PFSK-1 (cell line): Measurements from ENCODE around the gene SNX9.

Source experiments
- FOXP2 ChIP-seq: optimal IDR thresholded peaks from 2 replicates; pipeline ENCODE3; 2011; ENCODE audit warnings: borderline replicate concordance, control low read depth, inconsistent platforms; ENCODE audit not compliant: insufficient read depth; ENCODE audit errors: extremely low read length, extremely low read depth
- POLR2AphosphoS5 ChIP-seq: IDR thresholded peaks from 2 replicates; pipeline ENCODE4 v1.6.1; 2012; ENCODE audit warnings: low read depth, mild to moderate bottlenecking, control low read depth, low read length, moderate library complexity
- SIN3A ChIP-seq: IDR thresholded peaks from 2 replicates; pipeline ENCODE4 v1.6.1; 2012; ENCODE audit warnings: mild to moderate bottlenecking, low read length, moderate library complexity, borderline replicate concordance; ENCODE audit not compliant: insufficient read depth
- TAF1 ChIP-seq: IDR thresholded peaks from 2 replicates; pipeline ENCODE4 v1.6.1; 2012; ENCODE audit warnings: low read length, control low read depth, borderline replicate concordance; ENCODE audit not compliant: insufficient read depth

- no peak for TF ChIP-seq POLR2AphosphoS5
- no peak for TF ChIP-seq SIN3A
- no peak for TF ChIP-seq FOXP2
- TF ChIP-seq TAF1: no peak
Observed at GRCh38 chr6:157946053-157946617, 123.1 kb downstream of the SNX9 start.
